HG03196 (cell line): Measurements from ENCODE around the gene LITAFD.

Experiments used
- ATAC-seq: cut with Tn5 transposase; IDR thresholded peaks from one replicate; pipeline ENCODE4 v1.9.1; 2021; ENCODE audit not compliant: unreplicated experiment

LITAFD gene

DNA sequence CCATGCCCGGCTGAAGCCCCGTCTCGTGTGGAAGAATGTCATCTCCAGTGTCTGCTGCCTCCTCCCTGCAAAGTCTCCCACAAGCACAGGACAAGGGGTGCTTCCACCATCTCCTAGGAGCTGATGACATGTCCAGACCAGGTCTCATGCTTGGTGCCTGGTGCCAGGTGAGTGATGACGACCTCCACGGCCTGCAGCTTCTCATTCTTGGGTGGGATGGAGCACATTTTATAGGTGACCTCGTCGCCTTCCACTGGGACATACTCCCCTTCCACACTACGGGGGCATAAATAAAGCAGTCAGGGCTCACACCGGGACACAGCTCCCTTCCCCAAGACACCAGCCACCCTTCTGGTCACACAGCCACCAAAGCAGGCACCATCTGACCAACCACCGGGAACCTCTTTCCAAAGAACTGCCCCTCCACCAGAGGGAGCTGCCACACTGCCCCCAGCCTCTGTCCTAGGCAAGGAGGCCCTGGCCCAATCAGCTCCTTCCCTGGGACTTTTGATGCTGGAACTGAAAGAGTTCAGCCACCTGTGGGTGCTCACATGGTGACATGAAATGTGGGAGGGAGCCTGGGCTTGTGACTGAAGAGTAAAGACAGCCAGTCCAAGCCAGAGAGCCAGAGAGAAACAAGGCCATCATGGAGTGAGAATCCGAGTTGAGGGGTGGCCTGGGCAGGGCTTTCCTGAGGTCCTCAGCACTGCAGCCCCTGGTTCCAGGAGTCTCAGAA is 26.9 kb upstream of the LITAFD start:
- no peak for ATAC-seq

DNA sequence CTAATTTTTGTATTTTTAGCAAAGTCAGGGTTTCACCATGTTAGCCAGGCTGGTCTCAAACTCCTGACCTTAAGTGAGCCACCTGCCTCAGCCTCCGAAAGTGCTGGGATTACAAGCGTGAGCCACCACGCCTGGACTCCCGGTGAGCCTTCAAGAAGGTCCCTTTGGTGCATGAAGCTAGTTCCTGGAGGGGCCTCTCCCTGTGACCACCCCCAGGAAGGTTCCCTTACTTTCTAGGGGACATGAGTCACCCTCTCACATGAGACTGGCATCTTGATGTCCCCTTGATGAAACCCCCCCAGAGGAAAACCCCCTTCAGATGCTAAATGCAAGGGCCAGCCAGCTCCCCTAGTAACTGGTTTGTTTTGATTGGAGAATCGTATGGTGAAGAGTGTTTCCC is 26.2 kb upstream of the LITAFD start:
- no peak for ATAC-seq

DNA sequence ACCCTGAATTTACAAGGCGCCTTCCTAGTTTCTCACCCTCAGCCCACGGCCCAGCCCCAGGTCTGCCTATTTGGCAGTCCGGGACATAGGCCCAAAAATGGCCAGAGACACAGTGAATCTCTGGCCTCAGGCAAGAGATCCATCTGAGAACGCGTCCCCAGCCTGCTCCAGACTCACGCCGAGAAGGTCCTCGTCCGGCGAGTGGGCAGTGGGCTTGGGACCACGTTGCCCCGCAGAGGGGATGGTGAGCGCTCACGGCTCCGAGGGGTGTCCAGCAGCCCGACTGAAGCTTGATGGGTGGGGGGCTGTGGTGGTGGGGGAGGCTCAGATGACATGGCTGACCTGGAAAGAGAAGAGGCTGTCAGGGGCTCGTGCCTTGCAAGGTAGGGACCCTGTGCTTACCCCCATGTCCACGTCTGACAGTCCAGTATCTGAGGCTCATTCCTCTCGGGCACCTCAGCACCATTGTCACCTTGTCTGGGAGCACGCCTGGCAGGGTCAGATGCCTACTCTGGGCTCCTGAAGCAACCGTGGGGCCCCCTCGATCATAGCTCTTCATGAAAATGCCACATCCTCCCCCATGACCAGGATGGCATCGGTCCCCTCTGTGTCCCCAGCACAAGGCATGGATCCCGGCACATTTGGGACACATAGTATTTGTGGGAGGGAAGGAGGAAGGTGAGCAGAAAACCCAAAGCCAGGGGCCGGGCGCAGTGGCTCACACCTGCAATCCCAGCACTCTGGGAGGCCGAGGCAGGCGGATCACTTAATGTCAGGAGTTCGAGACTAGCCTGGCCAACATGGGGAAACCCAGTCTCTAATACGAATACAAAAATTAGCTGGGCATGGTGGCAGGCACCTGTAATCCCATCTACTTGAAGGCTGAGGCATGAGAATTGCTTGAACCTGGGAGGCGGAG is 22.9 kb upstream of the LITAFD start:
- no peak for ATAC-seq

DNA sequence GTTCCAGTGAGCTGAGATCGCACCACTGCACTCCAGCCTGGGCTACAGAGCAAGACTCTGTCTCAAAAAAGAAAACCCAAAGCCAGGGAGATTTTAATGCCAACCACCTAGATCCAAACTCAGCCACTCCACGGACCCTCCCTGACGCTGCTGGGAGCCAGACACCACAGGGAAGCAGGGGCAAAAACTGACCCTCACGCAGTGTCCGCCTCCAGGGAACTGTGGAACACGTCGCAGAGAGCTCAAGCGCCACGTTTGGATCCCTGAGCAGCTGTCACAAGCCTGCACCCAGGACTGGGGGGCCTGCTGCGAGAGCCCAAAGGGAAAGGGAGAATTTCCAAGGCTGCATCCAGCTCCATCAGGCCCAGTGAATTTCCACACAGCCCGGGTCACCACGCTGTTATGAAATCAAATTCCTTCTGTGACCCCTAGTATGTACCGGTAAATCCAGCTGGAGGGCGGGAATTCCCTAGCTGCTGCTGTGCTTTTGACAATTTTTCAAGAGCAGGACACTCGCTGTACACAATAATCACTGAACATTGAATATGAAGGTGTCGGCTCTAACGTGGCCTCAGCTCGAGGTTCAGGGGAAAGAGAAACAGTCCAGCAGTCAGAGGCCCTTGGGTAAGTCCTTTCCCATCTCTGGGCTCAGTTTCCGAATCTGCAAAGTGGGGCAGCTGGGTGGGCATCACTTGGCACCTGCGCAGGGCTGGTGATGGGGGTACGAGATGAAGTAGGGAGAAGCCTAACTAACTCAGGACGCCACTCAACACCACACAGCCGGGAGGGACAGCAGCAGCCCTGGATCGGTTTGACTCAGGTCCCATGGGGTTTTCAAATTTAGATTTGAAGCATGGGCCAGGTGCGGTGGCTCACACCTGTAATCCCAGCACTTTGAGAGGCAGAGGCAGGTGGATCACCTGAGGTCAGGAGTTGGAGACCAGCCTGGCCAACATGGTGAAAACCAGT is 22.0 kb upstream of the LITAFD start:
- ATAC-seq = no peak

DNA sequence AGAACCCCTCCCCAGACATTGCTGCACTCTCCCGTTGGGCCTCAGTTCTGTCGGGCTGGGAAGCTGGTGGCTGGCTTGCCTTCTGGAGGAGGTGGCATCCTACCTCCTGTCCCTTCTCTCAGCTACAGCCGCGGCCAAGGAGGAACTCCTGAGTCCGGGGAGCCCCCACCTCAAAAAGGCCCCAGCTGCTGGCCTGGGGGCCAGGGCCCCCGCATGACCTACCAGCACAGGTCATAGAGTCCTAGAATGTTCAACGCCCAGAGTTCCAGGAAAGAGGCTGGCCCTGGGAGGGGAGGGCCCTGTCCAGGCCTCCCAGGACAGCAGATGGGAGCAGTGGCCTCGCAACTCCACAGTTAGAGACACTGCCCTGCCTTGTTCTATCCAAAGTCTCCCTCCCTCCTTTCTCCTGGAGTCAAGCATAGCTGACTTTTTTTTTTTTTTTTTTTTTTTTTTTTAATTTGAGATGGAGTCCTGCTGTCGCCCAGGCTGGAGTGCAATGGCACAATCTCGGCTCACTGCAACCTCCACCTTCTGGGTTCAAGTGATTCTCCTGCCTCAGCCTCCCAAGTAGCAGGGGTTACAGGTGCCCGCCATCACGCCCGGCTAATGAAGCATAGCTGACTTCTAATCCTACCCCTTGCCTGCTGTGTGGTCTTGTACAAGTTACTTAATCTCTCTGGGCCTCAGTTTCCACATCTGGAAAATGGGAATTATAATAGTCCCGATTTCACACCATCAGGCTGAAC is 20.4 kb upstream of the LITAFD start:
- ATAC-seq = no peak

DNA sequence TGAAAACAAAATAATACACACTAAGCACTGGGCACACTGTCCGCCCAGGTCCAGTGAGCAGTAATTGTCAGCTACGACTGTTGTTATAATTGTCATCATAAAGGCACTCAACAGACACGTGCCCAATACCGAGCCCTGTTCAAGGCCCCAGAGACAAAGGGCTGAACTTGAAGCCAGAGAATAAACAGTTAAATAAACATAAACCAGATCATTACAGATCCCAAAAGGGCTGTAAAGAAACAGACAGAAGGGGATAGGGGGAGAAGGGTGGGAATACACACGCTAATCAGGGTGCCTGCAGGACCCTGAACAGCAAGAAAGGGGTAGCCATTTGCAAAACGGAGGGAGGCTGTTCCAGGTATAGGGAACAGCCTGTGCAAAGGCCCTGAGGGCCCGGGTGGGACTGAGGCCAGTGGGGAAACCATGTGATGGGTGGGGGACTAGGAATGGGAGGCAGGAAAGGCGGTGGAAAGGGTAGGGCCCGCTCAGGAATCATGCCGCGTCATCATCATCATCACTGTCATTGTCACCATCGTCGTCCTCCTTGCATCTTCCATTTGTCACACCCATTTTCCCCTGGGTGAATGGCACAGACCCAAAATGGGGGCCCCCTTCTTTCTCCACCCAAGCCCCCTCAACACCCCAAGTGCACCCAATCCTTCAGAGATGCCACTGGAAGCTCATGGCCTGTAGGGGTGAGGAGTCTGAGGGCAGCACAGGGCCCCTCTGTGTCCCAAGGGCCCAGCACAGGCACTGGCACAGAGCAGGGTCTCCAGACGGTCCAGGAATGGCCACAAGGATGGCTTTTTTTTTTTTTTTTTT is 19.6 kb upstream of the LITAFD start:
- ATAC-seq = no peak

DNA sequence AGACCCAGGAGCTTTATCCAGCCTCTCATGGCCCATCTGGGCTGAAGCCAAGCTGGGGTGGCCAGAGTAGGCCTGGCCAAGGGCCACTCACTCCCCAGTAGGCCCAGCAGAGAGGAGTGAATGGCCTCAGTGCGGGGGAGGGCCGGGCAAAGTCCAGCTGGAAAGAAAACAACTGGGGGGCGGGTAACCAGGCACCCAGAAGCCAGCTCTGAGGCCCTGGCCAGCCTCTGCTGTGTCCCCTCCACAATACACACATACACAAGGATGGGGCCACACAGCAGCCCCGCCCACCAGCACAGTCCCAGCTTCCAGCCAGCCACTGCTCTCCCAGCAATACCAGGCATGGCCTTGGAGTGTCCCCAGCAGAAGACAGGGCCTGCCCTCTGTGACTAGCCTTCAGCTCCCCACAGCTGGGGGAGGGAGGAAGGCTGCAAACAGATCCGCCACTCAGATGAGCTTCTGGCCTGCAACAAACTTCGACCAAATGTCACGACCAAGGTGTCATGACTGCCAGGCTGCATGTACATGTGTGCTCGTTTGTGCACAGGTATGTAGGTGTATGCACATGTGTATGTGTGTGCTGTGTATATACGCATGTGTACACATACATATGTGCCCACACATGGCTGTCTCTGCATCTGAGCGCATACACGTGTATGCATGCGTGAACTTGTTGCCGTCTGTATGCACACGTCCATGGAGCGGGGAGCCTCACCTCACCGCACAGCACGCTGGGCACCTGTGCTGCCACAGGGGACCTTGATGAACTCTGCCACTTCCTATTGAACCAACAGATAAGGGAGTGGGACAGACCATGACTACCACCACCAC is 18.3 kb upstream of the LITAFD start:
- no peak for ATAC-seq

DNA sequence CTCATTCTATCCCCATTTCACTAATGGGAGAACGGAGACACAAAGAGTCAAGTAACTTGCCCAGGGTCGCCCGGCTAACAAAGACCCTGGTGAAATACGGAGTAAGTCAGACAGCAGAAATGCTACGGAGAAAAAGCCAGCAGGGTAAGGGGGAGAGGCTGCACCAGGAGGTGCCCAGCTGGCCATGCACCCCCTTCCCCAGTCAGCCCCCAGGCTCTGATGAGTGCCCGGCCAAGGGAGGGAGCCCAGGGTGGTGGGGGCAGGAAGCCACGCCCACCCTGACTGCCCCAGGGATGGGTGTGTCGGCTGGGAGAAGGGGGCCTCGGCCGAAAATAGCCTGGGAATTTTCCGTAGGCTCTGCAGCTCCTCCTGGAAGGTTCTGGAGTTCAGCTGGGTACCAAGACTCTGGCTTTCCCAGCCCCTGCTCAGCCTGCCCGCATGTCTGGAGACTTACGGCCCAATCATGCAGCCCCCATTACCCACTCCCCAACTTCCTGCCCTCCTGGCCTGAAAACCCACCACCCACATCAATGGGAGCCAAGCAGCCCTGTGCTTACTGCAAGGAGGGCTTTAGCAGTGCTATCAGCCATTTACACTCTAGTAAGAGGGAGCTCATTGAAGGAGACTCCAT is 17.6 kb upstream of the LITAFD start:
- ATAC-seq = no peak

DNA sequence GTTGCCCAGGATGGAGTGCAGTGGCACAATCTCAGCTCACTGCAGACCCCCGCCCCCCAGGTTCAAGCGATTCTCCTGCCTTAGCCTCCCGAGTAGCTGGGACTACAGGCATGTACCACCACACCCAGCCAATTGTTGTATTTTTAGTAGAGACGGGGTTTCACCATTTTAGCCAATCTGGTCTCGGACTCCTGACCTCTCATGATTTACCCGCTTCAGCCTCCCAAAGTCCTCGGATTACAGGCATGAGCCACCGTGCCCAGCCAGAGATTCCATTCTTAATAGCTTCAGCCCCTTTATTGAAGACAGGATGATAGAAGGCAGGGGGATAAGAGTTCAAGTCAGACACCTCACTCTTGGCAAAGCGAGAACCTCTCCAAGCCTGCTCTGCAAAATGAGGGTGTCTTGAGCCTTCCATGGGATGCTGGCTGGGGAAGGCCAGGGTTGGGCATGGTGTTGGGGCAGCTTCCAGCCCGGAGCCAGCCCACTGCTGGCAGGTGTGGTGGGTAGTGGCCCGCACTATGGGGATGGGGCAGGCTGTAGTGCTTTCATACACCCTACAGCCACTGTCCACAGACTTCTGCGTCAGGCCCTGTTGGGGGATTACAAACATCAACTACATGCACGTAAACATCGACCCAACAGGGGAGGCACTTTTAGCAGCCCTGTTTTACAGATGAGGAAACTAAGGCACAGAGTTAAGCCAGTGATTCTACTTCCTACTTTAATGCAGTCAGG is 16.8 kb upstream of the LITAFD start:
- no peak for ATAC-seq

DNA sequence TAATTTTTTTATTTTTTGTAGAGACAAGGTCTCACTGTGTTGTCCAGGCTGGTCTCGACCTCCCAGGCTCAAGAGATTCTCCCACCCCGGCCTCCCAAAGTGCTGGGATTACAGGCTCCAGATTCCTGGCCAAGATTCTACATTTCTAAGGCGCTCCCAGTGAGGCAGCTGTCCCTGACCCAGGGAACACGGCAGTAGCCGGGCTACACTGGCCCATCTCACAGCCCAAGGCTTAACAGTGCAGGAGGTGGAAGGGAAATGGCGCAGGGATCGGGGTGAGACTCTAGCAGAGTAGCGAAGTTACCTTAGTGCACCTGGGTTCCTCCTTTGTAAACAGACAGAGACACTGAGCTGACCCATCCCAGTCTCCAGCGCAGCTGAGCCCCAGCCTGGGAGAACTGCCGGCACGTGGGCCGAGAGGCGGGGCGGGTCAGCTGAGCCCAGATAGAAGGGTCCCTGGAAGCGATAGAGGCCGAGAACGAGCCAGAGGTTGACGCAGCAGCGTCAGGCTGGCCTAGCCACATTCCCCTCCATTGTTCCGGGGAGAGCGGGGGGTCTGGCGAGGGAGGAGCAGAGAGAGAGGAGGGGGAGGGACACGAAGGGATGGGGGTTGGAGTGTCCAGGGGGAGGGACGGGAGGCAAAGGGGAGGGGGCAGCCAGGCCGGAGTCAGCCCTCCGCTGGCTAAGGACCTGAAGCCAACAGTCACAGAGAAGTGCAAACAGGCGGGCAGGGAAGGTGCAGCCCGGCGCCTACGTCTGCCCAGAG is 15.8 kb upstream of the LITAFD start:
- no peak for ATAC-seq

DNA sequence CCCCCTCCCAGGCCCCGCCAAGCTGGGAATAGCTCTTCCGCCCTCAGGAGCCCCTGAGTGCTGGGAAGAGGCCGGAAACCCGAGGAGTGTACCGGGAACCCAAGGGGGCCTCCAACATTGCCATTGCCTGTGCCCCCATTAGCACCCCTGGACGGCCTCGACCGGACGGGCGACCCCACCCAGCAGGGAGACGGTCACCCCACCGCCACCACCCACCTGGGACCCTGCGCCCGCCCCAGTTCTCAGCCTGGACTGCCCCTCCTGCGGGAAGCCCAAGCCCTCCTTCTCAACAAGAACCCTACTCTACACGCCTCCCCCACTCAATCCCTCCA is 15.3 kb upstream of the LITAFD start:
- ATAC-seq = no peak

DNA sequence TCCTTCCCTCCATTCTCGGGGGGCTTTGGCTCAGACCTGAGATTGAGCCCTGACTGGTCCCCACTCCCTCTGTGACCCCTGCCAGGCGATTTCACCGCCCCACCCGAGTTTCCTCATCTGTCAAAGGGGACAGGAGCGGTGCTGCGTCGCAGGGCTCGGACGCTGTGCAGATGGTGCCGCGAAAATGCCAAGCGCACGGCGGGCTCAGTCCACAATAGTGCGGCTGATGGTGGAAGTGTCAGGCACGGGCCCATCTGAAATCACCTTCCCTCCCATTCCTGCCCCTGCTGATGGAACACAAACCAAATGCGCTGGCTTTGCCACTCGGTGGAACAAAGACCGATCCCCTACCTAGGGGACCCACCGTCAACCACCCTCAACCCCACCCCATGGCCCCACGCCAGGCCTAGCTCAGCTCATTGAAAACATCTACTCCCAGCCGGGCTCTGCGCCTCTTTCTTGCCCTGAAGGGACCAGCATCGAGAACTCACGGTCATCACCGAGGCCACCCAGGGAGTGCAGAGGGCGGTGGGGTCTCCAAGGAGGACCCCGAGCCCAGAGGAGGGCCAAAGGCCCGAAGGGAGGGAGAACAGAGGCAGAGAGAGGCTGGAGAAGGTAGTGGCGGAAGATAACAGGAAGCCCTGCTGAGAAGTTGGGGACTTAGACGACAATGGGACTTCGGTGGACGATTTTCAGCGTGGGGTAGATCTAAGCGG is 14.8 kb upstream of the LITAFD start:
- no peak for ATAC-seq

DNA sequence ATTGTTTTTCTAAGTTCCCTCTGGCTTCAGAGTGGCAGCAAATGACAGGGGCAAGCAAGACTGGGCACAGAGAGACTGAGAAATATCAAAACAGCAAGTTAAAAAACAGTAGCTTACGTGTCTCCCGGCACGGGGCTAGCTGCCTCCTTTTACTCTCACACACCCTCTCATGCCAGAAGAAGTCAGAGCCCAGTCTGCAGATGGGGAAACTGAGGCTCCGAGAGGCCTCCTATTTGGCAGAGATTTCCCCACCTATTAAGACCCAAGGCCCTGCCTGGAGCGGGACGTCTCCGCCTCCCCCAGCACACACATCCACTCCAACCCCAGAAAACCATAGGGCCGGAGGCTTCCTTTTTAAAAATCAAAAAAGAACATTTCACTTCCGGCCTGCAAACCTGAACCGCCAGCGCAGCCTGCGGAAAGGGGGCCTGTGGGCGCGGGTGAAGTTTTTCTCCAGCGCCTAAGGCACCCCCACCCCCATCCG is 14.2 kb upstream of the LITAFD start:
- no peak for ATAC-seq

DNA sequence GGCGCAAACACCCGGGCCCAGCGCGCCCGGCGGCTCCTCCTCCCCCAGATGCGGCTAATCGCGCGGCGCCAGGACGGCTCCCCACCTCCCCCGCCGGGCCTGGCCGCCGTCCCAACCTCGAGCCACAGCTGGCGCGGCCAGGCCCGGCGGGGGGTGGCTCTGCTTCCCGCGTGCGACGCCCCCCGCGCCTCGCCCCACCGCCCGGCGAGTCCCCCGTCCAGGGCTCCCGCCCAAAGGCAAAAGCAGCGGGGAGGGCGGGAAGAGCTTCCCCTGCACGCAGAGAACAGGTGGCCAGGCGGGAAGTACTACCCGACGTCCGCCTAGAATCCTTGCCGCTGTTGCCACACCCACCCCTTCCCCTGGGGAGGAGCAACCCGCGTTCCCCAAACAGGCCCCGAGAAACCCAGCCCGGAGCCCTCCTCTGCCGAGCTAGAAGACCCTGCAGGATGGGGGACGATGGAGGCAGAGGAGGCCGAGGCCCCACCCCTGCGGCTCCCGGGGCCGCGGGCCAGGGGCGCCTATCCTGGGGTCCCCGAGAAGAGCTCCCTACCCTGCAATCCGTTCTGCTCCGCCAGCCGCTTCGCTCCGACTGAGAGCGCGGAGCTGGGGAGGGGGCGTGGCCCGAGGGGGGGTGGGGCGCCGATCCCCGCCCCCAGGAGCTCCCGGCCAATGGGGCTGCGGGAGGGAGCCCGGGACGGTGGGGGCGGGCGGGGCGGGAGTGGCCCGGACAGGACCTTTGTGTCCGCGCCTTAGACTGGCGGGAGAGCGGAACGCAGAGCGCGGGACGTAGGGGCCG is 13.5 kb upstream of the LITAFD start, which contains the start of gene CARHSP1:
CARHSP1 (minus strand) TSS at position 591 of the 796 bp plus-strand sequence. CDS start 9,678 bp downstream, outside the sequence.
- peak; percentile 70 for ATAC-seq
